AG04450 (cell line): ENCODE data around the gene TDRD5. TPM values are rescaled to one million over a fixed set of nuclear protein-coding genes. Genes with fewer than 3 reads are reported as not detected.

Experiments used
- CTCF ChIA-PET: fragments of 300-600, 350-600 bp; formaldehyde crosslinking; extraction: SDS; loops from one replicate; lab custom pipeline; 2022; ENCODE audit warnings: antibody characterized with exemption, inconsistent platforms; lab: Charles Lee
- POLR2A ChIA-PET: fragments of 350-600 bp; formaldehyde crosslinking; extraction: SDS; loops from one replicate; lab custom pipeline; 2021; ENCODE audit warnings: antibody characterized with exemption, inconsistent platforms; lab: Yijun Ruan, JAX
- DNase-seq: peaks from one replicate; pipeline ENCODE4 v3.0.0-alpha.2; 2011; ENCODE audit warnings: low read depth, low spot score
- H3K27ac ChIP-seq: one replicate; pipeline ENCODE4 v1.5.1; 2012; ENCODE audit warnings: low read depth, low read length, control low read depth
- H3K27me3 ChIP-seq: one replicate; pipeline ENCODE4 v1.6.0; 2012; ENCODE audit warnings: low read length; ENCODE audit not compliant: control insufficient read depth, insufficient read depth
- H3K4me3 ChIP-seq: 2 replicates; pipeline ENCODE4 v1.5.1; 2011; ENCODE audit warnings: mild to moderate bottlenecking, low read depth, low read length, control low read depth
- H3K9me3 ChIP-seq: 2 replicates; pipeline ENCODE4 v1.5.1; 2012; ENCODE audit warnings: low read length; ENCODE audit not compliant: control insufficient read depth, insufficient read depth
- polyA plus RNA-seq: library from polyadenylated mRNA; depleted of rRNA; stranded (reverse); fragments of >200 nt; gene quantifications from 2 replicates; pipeline ENCODE4 v1.2.3, GENCODE V29; 2011
- TF ChIP-seq, protein P1 (sequence below): IDR thresholded peaks from 2 replicates; pipeline ENCODE4 v1.5.1; 2011; ENCODE audit warnings: low read depth, low read length, control low read depth, inconsistent platforms

Gene TDRD5
- polyA plus RNA-seq, 1 experiment = not detected

DNA sequence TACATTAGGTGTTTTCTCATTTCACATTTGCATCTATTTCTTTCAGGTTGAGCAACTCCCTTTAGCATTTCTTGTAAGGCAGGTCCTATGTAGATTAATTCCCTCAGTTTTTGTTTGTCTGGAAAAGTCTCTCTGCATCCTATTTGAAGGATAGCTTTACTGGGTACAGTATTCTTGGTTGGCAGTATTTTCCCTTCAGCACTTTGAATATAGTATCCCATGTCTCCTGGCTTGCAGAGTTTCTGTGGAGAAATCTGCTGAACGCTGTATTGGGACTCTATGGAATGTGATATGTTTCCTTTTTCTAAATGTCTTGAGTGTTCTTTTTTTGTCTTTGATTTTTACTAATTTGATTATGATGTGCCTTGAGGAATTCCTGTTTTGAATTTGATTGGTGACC, 122.5 kb downstream of the TDRD5 start:
- TF ChIP-seq, protein P1, sequence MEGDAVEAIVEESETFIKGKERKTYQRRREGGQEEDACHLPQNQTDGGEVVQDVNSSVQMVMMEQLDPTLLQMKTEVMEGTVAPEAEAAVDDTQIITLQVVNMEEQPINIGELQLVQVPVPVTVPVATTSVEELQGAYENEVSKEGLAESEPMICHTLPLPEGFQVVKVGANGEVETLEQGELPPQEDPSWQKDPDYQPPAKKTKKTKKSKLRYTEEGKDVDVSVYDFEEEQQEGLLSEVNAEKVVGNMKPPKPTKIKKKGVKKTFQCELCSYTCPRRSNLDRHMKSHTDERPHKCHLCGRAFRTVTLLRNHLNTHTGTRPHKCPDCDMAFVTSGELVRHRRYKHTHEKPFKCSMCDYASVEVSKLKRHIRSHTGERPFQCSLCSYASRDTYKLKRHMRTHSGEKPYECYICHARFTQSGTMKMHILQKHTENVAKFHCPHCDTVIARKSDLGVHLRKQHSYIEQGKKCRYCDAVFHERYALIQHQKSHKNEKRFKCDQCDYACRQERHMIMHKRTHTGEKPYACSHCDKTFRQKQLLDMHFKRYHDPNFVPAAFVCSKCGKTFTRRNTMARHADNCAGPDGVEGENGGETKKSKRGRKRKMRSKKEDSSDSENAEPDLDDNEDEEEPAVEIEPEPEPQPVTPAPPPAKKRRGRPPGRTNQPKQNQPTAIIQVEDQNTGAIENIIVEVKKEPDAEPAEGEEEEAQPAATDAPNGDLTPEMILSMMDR = no peak
- no peak for DNase-seq
- ChIA-PET POLR2A (no interaction called here), CTCF (interaction anchor here (1.1 to 3.3 kb wide), 3 partner anchors 8 to 100 kb away, joined by 6 to 19 read pairs (median 10); no protein-coding TSS in a partner anchor)
- H3K4me3 ChIP-seq = no peak overlapping the region
- no peaks in the 10 kb centered on the region for H3K27me3 ChIP-seq
- no peak overlapping the region for H3K27ac ChIP-seq
- no peaks in the 10 kb centered on the region for H3K9me3 ChIP-seq

DNA sequence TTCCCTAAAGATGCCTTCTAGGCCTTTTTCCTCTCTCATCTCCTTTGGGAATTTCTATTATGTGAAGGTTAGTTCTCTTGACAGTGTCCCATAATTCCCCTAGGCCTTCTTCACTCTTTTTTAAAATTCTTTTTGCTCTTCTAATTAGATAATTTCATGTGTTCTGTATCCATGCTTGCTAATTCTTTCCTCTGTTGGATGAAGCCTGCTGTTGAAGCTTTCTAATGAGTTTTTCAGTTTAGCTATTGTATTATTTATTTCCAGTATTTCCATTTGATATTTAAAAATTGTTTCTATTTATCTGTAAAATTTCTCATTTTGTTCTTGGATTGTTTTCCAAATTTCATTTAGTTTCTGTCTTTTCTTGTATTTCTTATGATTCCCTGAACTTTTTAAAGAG, 123.0 kb downstream of the TDRD5 start:
- no peak for DNase-seq
- TF ChIP-seq, protein P1 = no peak
- Histone ChIP-seq H3K27me3 (no peaks in the 10 kb centered on the region), H3K27ac (no peak overlapping the region), H3K9me3 (no peaks in the 10 kb centered on the region), H3K4me3 (no peak overlapping the region)
- ChIA-PET CTCF (interaction anchor here (1.1 to 3.3 kb wide), 3 partner anchors 8 to 100 kb away, joined by 6 to 19 read pairs (median 10); no protein-coding TSS in a partner anchor), POLR2A (no interaction called here)

DNA sequence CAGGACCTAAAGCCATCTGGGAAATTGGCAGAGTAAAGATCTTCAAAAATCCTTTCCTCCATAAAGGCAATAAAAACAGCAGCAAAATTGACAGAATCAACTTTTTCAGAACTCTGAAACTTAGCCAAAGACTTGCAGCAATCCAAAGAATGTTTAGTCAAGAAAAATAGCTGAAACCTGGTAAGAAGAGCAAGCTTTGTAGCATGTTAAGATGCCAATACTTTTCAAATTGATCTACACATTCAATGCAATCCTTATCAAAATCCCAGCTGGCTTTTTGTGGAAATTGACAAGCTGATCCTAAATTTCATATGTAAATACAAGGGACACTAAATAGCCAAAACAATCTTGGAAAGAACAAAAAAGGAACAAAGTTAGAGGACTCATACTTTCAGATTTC, 127.6 kb downstream of the TDRD5 start:
- no peaks in the 10 kb centered on the region for H3K27me3 ChIP-seq
- POLR2A ChIA-PET = no interaction called here
- CTCF ChIA-PET = interaction anchor here (1.1 to 2.5 kb wide), 3 partner anchors 13 to 95 kb away, joined by 3 to 16 read pairs (median 5); no protein-coding TSS in a partner anchor
- no peaks in the 10 kb centered on the region for H3K9me3 ChIP-seq
- no peak overlapping the region for H3K27ac ChIP-seq
- H3K4me3 ChIP-seq = no peak overlapping the region
- no peak for DNase-seq
- TF ChIP-seq, protein P1 = no peak

DNA sequence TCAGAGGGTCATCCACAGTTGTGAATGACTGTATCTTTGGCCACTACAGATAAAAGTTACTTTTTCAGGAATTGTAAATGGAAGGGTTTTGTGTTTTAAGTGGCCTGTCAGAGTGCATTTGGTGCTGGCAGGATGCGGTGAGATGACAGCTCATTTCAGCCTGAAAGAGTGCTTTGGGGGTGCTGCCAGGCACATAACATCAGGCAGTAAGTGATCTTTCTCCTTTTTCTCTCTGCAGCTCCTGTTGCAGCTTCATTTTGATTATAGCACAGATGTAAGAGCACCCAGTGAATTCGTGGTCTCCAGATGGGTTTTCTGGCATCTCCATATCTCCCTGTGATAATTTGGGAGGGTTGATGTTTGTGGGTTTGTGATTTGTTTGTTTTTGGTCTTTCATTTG, 136.6 kb downstream of the TDRD5 start:
- DNase-seq = no peak
- TF ChIP-seq, protein P1 = no peak
- CTCF ChIA-PET = interaction anchor here (1.7 to 3.1 kb wide), 2 partner anchors 22 to 81 kb away, joined by 6 to 13 read pairs; no protein-coding TSS in a partner anchor
- no peaks in the 10 kb centered on the region for H3K9me3 ChIP-seq
- no peak overlapping the region for H3K4me3 ChIP-seq
- H3K27ac ChIP-seq = no peak overlapping the region
- H3K27me3 ChIP-seq = peaks cover 3% of the 10 kb centered on the region
- POLR2A ChIA-PET = no interaction called here

DNA sequence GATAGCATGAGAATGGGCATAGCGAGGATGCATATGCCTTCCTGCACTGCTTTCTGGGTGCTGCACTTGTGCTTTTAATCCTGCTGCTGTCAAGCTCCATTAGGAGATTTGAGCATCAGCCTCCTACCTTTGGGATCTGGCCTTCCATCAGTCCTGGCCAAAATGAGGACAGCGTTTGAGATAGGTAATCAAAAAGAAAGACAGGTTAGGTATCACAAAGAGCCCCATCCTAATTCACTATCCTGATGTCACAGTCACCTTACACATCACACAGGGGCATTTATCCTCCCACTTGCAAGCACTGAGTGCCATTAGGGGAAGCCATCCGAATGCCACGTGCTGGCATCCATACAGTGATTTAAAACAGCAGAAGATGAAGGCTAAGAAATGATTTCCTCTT, 138.2 kb downstream of the TDRD5 start:
- CTCF ChIA-PET = interaction anchor here (3.3 to 4.4 kb wide), 2 partner anchors 23 to 80 kb away, joined by 15 to 20 read pairs; no protein-coding TSS in a partner anchor
- TF ChIP-seq, protein P1 = no peak

More for the DNA sequence above, 138.2 kb downstream of the TDRD5 start:
- Histone ChIP-seq H3K4me3 (no peak overlapping the region), H3K27me3 (peaks cover 8% of the 10 kb centered on the region), H3K27ac (no peak overlapping the region), H3K9me3 (no peaks in the 10 kb centered on the region)
- DNase-seq = no peak
- POLR2A ChIA-PET = no interaction called here
